HG02840 (cell line): Measurements from ENCODE around the gene STK11IP.

Experiments
- ATAC-seq: cut with Tn5 transposase; IDR thresholded peaks from one replicate; pipeline ENCODE4 v1.9.1; 2021; ENCODE audit warnings: mild to moderate bottlenecking, moderate library complexity, moderate number of reproducible peaks; ENCODE audit not compliant: unreplicated experiment, low FRiP score

Gene STK11IP, protein sequence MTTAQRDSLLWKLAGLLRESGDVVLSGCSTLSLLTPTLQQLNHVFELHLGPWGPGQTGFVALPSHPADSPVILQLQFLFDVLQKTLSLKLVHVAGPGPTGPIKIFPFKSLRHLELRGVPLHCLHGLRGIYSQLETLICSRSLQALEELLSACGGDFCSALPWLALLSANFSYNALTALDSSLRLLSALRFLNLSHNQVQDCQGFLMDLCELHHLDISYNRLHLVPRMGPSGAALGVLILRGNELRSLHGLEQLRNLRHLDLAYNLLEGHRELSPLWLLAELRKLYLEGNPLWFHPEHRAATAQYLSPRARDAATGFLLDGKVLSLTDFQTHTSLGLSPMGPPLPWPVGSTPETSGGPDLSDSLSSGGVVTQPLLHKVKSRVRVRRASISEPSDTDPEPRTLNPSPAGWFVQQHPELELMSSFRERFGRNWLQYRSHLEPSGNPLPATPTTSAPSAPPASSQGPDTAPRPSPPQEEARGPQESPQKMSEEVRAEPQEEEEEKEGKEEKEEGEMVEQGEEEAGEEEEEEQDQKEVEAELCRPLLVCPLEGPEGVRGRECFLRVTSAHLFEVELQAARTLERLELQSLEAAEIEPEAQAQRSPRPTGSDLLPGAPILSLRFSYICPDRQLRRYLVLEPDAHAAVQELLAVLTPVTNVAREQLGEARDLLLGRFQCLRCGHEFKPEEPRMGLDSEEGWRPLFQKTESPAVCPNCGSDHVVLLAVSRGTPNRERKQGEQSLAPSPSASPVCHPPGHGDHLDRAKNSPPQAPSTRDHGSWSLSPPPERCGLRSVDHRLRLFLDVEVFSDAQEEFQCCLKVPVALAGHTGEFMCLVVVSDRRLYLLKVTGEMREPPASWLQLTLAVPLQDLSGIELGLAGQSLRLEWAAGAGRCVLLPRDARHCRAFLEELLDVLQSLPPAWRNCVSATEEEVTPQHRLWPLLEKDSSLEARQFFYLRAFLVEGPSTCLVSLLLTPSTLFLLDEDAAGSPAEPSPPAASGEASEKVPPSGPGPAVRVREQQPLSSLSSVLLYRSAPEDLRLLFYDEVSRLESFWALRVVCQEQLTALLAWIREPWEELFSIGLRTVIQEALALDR

DNA sequence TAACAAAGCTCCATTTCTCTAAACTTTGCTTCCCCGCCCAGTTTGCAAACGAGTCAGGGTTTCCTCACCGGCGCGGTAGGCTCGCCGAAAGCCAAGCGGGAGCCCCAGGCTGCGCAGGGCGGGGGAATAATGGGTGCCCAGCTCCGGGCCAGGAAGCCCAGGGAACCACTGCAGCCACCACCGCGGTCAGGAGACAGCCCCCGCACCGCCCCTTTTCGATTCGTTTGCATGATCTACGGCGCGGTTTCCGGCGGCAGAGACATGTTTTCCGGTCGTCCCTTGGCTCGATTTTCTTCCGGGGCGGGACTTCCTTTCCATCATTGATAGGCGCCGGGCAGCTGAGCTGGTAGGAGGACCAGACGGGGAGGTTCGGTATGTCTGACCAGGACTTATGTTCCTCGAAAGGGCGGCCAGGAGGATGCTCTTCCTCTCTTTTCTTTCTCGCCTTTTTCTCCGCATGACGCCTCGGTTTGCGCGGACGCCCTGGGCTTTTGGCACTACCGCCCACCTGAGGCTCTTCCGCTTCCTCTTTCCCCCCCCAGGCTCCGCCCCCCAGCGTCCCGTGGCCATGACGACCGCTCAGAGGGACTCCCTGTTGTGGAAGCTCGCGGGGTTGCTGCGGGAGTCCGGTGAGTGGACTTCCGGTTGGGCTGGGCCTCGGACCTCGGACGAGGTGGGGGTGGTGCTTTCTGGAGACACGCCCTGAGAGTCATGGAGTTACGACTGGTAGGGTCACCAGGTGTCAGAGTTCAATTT, at the start of gene STK11IP:
TSS of gene STK11IP (plus strand) at position 306 of the 756 bp plus-strand sequence. CDS start at position 569, 263 bp downstream.
- peak; percentile 93 for ATAC-seq

DNA sequence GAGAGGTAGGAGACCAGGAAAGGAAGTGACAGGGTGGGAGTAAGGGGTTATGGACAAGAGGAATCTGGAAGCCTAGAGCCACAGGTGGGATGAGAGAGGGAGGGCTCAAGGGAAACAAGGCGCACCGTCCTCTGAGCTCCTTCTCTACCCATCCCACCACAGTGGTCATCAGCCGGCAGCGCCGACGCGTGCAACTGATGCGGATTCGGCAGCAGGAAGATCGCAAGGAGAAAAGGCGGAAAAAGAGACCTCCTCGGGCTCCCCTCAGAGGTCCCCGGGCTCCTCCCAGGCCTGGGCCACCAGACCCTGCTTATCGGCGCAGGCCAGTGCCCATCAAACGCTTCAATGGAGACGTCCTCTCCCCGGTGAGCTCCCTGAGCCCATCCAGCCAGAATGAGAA, 48.7 kb upstream of the STK11IP start:
- no peak for ATAC-seq

DNA sequence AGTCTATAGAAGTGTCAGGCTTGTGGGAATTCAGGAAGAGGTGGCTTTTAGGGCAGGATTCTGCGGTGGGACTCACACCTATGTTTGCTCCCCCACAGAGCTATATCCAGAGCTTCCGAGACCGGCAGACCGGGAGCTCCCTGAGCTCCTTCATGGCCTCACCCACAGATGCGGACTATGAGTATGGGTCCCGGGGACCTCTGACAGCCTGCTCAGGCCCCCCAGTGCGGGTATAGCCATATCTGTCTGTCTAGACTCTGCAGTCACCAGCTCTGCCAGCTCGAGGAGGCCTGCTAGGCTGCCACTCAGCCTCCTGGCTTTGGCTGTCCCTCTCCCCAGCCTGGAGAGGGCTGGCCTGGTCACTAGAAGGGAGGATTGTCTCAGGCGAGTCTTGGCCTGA, 48.0 kb upstream of the STK11IP start:
- ATAC-seq, result no peak

DNA sequence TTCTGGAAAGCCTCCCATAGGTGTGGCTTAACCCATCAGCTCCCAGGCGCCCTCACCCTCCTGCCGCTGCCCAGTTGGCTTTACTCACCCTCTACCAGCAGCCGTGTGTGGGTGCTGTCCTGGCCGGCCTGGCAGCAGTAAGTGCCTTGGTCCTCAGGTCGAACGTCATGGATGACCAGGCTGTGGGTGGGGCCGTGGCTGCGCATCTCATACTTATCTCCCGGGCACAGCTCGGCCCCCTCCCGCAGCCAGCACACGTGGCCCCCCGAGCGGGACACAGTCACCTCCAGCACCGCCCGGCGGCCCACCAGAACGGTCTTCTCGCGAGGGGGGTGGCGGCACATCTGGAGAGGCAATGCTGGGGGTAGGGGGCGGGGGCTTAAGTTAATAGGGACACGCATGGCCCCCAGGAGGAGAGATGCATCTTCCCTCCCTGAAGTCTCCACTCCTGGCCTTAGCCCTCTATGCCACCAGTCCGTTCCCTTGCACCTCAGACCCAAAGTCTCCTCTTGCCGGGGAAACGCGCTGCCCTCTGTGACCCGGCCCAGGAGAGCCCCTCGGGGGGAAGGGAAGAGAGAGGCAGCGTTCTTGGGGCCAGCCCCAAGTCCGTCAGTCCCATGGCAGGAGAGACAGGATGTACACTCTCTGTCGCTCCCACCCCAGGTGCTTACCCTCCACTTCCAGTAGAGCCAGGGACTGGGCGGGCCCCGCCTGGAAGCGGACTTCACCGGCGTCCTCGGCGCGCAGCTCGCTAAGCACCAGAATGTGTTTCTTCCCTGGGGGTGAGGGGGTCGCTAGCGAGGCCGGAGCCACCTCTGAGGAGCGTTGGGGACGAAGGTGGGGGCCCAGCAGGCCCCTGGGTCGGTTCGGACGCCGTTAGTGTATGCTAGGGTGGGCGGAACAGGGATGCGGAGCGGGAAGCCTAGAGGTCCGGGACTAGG, 45.9 kb upstream of the STK11IP start:
- ATAC-seq, result peak; percentile 28

DNA sequence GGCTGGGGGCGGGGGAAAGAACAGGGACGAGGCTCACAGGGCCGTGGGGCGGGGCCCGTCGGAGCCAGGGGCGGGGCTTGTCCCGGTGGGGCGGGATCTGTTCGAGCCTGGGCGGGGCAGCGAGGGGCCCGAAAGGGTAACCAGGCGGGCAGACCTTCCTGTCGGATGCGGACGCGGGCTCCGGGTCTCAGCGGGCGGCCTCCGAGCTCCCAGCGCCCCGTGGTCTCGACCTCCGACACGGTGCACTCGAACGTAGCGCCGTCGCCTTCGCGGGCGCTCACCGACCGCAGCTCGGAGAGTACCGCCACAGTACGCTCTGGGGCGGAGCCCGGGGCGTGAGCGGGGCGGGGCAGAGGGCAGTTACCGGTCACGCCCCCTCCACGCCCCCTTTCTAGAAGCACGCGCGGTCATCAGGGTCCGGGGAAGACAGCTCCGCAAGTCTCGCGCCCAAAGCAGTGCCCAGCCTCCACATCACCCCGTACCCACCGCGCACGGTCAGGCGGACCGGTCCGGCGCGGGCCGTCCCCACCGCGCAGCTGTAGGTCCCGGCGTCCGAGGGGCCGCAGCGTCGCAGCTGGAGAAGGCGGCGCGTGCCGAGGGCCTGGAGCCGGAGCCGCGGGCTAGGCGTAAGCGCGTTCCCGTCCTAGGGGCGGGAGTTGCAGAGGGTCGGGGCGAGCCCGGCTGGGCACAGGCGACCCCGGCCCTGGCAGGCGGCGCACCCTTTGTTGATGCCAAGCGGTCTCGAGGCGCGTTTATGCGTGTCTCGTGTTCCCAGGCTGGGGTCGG, 45.1 kb upstream of the STK11IP start:
- peak; percentile 84 for ATAC-seq

DNA sequence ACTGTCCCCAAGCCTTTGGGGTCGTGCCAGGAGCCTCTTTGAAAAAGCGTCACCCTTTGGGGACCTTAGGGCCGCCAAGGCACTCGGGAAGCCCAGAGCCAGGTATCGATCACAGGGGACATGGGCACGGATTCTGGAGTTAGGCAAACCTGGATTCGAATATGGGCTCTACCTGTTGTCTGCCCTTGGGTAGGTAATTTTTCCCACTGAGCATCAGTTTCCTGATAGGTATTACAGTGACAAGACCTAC, 44.6 kb upstream of the STK11IP start:
- ATAC-seq, result no peak

DNA sequence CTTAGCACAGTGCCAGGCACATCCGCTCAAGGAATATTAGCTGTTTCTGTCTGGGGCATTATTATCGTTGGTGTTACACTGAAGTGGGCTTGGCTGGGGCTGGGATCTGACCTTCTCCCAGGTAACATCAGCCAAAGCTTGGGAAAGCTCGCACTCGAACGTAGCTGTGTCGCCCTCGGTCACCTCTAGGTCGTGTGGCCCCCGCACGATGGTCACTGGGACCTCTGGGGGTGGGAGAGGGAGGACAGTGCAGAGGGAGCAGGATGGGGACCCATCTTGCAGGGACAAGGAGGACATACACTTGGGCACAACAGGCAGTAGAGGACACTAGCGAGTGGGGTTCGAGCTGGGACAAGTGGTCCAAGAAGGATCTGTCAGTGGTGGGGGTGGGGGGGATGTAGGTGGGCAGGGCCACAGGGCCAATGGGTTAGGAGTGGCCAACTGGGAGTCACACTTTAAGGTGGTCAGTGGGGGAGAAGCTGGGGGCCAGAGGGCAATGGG, 44.1 kb upstream of the STK11IP start:
- ATAC-seq, result no peak

DNA sequence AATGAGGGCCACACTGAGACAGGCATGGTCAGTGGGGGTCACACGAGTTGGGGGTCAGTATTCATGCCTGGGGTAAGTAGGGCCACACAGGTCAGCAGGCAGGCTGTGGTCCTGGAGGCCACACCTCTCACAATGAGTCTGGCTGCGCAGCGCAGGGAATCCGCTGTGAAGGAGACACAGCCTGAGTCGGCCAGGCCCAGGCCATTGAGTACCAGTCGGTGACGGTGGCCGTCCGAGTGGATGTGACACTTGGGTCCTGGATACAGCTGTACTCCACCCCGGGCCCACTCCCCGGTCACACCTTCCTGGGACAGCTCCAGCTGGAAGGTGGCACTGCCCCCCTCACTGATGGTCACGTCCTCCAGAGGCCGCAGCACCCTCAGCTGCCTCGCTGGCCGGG, 43.3 kb upstream of the STK11IP start:
- no peak for ATAC-seq

DNA sequence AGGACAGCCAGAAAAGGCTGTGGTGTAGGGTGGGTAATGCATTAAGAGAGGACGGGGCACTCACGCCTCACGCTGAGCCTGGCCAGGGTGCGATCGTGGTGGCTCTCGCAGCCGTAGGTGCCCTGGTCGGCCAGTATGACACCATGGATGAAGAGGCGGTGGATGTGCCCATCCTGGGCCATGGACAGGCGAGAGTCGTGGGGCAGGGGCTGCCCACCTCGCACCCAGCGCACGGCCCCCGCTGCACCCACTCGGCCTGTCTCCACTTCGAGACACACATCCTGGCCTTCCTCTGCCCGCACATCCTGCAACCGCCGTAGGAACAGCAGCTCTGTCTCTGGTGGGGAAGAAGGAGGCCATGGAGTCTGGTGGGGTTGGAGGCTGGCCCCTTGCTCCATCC, 41.7 kb upstream of the STK11IP start:
- ATAC-seq, result no peak

DNA sequence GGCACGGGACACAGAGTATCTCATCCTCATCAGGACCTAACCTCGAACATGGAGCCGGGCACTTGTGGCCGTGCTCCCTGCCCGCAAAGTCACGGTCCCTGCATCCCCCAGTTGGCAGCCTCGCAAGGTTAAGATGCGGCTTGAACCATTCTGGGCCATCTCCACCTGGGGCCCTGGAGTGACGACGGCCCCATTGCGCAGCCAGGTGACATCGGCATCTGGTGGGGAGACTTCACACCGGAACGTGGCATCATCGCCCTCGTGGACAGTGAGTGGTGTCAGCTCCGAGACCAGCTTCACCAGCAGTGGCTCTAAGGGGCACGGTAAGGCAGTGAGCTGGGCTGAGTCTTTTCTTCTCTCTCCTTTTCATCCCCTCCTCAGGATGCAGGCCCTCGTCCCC, 41.2 kb upstream of the STK11IP start:
- ATAC-seq, result no peak

DNA sequence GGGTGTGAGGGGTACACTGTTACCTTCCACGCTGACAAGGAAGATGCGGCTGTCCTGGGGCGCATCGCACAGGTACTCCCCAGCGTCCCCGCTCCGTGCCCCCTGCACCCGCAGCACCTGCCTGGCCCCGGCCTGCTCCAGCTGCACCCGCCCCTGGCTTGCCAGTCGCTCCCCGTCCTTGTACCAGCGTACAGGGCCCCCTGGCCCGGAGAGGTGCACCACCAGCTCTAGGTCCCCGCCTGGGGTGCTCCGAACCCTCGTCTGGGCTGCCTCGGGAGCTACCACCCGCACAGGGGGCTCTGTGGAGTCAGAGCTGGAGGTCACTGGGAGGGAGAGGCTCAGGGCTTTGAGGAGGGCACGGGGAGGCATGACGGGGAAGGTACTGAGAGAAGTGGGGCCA, 40.3 kb upstream of the STK11IP start:
- ATAC-seq, result no peak

DNA sequence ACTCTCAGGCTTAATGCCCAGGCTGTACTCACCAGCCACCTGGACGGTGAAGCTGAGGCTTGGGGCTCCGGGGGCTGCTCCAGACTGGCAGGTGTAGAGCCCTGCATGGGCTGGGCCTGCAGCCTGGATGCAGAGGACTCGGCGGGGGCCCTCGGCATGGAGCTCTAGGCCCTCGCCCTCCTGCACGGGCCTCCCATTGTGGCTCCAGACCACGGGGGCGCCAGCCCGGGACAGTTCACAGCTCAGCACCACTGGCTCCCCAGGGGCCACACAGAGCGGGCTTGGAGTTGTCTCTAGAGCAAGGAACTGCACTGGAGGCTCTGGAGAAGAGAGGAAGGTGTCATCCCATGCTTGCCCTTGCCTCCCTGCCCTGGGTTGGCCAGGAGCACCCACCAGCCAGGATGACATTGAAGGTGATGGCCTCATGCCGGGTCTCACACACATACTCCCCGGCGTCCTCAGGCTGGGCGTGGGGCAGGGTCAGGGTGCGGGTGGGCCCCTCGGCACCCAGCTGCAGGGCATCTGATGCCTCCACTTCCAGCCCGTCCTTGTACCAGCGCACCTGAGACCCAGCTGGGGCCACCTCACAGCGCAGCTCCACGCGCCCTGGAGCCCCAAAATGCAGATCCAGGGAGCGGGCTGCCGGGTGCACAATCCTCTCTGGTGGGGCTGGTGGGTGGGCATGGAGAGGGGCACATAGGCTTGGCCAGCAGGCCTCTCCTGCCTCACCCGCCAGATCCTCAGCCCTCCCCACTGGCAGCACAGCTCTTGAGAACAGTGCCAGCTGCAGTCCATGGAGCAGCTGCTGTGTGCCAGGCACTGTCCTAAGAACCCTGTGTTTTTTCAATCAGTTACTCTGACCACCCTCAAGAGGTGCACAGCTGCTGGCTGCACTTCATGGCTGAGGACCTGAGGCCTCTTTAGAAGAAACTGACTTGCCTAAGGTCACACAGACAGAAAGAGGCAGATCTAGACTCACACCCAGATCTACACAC, 39.6 kb upstream of the STK11IP start:
- no peak for ATAC-seq

DNA sequence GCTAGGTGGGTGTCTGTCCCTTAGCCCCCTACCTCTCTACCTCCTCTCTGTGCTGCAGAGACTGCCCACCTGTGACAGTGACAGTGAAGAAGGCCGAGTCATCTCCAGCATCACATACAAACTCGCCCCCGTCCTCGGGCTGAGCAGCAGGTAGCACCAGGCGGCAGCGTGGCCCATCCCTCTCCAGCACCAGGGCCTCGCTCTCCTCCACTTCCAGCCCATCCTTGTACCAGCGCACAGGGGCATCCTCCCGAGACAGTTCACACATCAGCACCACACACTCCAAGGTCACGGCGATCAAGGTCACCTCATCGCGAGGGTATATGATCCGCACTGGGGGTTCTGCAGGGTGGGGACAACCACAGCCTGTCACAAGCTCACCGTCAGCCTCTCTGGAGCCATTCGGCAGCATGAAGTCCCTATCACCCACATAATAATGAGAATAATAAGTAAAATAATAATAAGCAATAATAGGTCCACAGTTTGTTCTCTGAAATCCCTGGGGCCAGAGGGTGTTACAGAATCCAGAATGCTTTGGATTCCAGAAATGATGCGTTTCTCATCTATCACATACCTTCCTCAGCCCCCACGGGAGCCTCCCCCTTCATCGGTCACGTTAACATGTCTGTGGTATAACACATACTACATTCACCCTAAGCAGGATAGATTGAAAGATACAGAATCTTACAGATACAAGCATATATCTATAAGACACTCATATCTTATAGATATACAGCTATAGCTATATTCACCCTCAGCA, 38.3 kb upstream of the STK11IP start:
- ATAC-seq, result no peak

DNA sequence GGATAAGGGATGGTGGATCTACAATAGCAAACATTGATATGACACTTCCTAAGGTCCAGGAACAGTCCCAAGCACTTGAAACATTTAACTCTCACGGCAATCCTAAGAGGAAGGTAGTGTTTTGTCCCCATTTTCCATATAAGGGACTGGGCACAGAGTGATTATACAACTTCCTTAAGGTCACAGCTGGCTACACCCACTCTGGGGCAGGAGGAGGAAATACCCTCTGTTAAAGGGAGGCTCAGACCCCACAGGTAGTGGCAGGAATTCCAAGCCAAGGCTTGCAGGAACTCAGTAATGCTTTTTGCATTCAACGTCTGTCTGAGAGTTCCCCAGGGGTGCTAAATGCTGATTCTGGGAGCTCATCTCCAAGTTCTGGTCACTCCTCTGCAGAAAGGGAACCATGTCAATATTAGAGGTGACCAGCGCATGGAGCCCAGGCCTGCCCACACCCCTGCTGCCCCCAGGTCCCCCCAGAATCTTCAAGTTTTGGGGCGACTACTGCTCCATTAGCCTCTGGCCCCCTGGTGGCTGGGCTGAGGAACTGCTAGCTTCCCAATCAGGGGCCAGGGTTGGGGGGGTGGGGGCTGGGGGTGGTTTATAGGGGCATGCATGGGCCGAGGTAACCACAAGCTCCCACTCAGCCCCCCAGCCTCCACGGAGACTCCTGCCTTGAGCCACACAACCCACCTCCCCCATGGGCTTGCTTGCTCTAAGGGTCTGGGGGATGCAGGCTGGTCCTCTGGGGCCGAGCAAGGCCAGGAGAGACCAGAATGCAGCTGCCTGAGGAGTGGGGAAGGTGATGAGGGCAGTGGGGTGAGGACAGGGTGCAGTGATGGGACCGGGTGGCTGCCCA, 37.4 kb upstream of the STK11IP start:
- ATAC-seq, result no peak

DNA sequence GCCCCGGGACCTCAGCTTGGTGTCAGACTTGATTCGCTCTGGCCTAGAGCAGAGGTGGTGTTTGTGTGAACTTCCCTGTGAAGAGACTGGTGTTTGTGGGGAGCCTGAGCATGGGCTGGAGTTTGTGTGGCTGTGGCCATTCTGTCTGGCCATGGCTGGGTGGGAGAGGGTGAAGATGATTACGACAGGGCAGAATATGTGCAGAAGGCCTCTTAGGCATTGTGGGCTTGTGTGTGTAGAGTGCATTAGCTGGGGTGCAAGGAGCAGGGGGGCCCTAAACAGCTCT, 36.8 kb upstream of the STK11IP start:
- ATAC-seq, result no peak
